GM12878 (cell line): ENCODE results near the gene SERINC5. TPM values are rescaled to one million over a fixed set of nuclear protein-coding genes. Genes with fewer than 3 reads are reported as not detected.

Source experiments
- ATAC-seq: fragments of 200-7000 bp; cut with Tn5 transposase; 3 replicates; pipeline ENCODE4 v1.9.1; 2020; ENCODE audit warnings: mild to moderate bottlenecking, moderate library complexity
- BruUV-seq: library from RNA; stranded (reverse); fragments of 400-500 nt; replicated peaks from 2 replicates; lab custom pipeline; 2021; lab: Mats Ljungman, UMichigan
- CTCF ChIA-PET: fragments of 300-600 bp; sonication (Branson Sonifier 250); formaldehyde crosslinking; extraction: SDS; loops from one replicate; lab custom pipeline; 2021; ENCODE audit warnings: inconsistent platforms; lab: Yijun Ruan, JAX
- POLR2A ChIA-PET: fragments of 350-600 bp; formaldehyde crosslinking; extraction: SDS; loops from one replicate; lab custom pipeline; 2021; ENCODE audit warnings: inconsistent platforms; lab: Charles Lee
- RAD21 ChIA-PET: fragments of 300-600 bp; sonication (Branson Sonifier 250); formaldehyde crosslinking; loops from one replicate; lab custom pipeline; 2023; ENCODE audit warnings: antibody characterized with exemption; ENCODE audit not compliant: unreplicated experiment; lab: Charles Lee
- SMC1A ChIA-PET: fragments of 300-600 bp; sonication (Branson Sonifier 250); formaldehyde crosslinking; loops from one replicate; lab custom pipeline; 2023; ENCODE audit not compliant: unreplicated experiment, uncharacterized antibody; lab: Charles Lee
- DNase-seq: peaks from one replicate; pipeline ENCODE4 v3.0.0-alpha.2; 2011; ENCODE audit warnings: low read depth, low spot score
- FAIRE-seq: peaks from 3 replicates; lab custom pipeline; 2011; peaks lifted over from hg19 to GRCh38; lab: Jason Lieb, UNC
- H2AFZ ChIP-seq: 2 replicates; pipeline ENCODE4 v1.6.0; 2011; ENCODE audit warnings: low read depth, low read length, control low read depth; ENCODE audit not compliant: control insufficient read depth
- H3K27ac ChIP-seq: 2 replicates; pipeline ENCODE4 v1.5.1; 2011; ENCODE audit warnings: control low read depth; ENCODE audit not compliant: control insufficient read depth, insufficient read depth
- H3K27me3 ChIP-seq, 2 experiments: replicated peaks in 1 of 2; 2 replicates each; pipeline versions ENCODE4 v1.6.0 to v1.6.1; 2011; ENCODE audit warnings: low read length in 1 of 2; ENCODE audit not compliant: control insufficient read depth in 2 of 2, insufficient read depth in 2 of 2
- H3K36me3 ChIP-seq, 2 experiments: 2 replicates each; pipeline ENCODE4 v1.5.1; 2011; ENCODE audit warnings: low read length in 1 of 2; ENCODE audit not compliant: control insufficient read depth in 2 of 2, insufficient read depth in 2 of 2
- H3K4me1 ChIP-seq: 2 replicates; pipeline ENCODE4 v1.6.1; 2011; ENCODE audit warnings: mild to moderate bottlenecking, low read length, moderate library complexity, mixed read lengths; ENCODE audit not compliant: control insufficient read depth, insufficient read depth
- H3K4me2 ChIP-seq: 2 replicates; pipeline ENCODE4 v1.6.0; 2011; ENCODE audit warnings: control low read depth; ENCODE audit not compliant: control insufficient read depth, insufficient read depth
- H3K4me3 ChIP-seq: fragments of 200-600 bp; sonication (generic); 2 replicates; pipeline ENCODE4 v1.5.1; 2016
- H3K79me2 ChIP-seq: 2 replicates; pipeline ENCODE4 v1.6.0; 2011; ENCODE audit warnings: low read length; ENCODE audit not compliant: control insufficient read depth, insufficient read depth
- H3K9ac ChIP-seq: 2 replicates; pipeline ENCODE4 v1.8.0; 2011; ENCODE audit warnings: low read length, control low read depth, mixed read lengths; ENCODE audit not compliant: control insufficient read depth, insufficient read depth
- H3K9me3 ChIP-seq: replicated peaks from 3 replicates; pipeline ENCODE4 v1.5.1; 2011; ENCODE audit warnings: mild to moderate bottlenecking, low read length; ENCODE audit not compliant: control insufficient read depth, insufficient read depth
- H4K20me1 ChIP-seq: 2 replicates; pipeline ENCODE4 v1.6.0; 2011; ENCODE audit not compliant: control insufficient read depth, insufficient read depth
- ASH2L ChIP-seq: fragments of 300-600, 200-600 bp; sonication (generic); IDR thresholded peaks from 2 replicates; pipeline ENCODE4 v1.6.1; 2017; ENCODE audit warnings: low read depth, mild to moderate bottlenecking, borderline replicate concordance
- BCLAF1 ChIP-seq: fragments of 450-650 bp; IDR thresholded peaks from 2 replicates; pipeline ENCODE4 v1.6.1; 2017; ENCODE audit warnings: antibody characterized with exemption, mild to moderate bottlenecking, moderate library complexity
- CHD1 ChIP-seq: IDR thresholded peaks from 2 replicates; pipeline ENCODE4 v1.6.1; 2012; ENCODE audit warnings: low read depth, low read length, improper control_type of control experiment
- IKZF2 ChIP-seq, 2 experiments: fragments of 450-650 bp; IDR thresholded peaks; 2 replicates each; pipeline ENCODE4 v1.6.1; 2017; ENCODE audit warnings: mild to moderate bottlenecking in 2 of 2, moderate library complexity in 2 of 2
- NR2C2 ChIP-seq: IDR thresholded peaks from 2 replicates; pipeline ENCODE4 v1.6.1; 2011; ENCODE audit warnings: borderline replicate concordance, low read depth; ENCODE audit not compliant: control insufficient read depth, insufficient read length
- POU2F2 ChIP-seq: IDR thresholded peaks from 3 replicates; pipeline ENCODE4 v1.6.1; 2011; ENCODE audit warnings: low read depth, mild to moderate bottlenecking, low read length, borderline replicate concordance
- SMAD1 ChIP-seq: fragments of 450-650 bp; IDR thresholded peaks from 2 replicates; pipeline ENCODE4 v1.6.1; 2018; ENCODE audit warnings: mild to moderate bottlenecking, low read depth; ENCODE audit not compliant: partially characterized antibody
- YY1 ChIP-seq: IDR thresholded peaks from 2 replicates; pipeline ENCODE4 v1.6.1; 2011; ENCODE audit warnings: low read depth, mild to moderate bottlenecking, low read length
- ZNF622 ChIP-seq: fragments of 450-650 bp; IDR thresholded peaks from 2 replicates; pipeline ENCODE4 v1.6.1; 2017; ENCODE audit warnings: mild to moderate bottlenecking, inconsistent platforms
- WGBS: methylation state at CpG from one replicate; pipeline ENCODE4 v1.1.6; 2016; ENCODE audit warnings: low lambda C conversion rate; ENCODE audit not compliant: insufficient replicate concordance, insufficient coverage; ENCODE audit errors: missing lambda C conversion rate; 5-methylcytosine and 5-hydroxymethylcytosine counted together
- in situ Hi-C: fragments of 300-500 bp; cut with MboI; formaldehyde crosslinking; loops from 9 replicates; pipeline ENCODE4 v1.14.3; 2018; ENCODE audit warnings: mixed read lengths
- intact Hi-C: fragments of 100-400 bp; cut with micrococcal nuclease; formaldehyde crosslinking; loops from one replicate; pipeline ENCODE4 v1.14.2; 2022; ENCODE audit not compliant: unreplicated experiment
- polyA plus RNA-seq, 11 experiments: library from polyadenylated mRNA; depleted of rRNA in 4 of 11; unstranded in 6 of 11; stranded (reverse) in 5 of 11; fragments of >200 nt; fragmentation: Nextera tagmentation in 4 of 11; fragmentation: Illumina TruSeq in 1 of 11; extraction: Ambion mirVana in 4 of 11; extraction: Trizol in 1 of 11; gene quantifications; 1 replicate in 1 of 11; 2 replicates in 10 of 11; pipeline versions ENCODE4 v1.2.1 to v1.2.3, GENCODE V29; 2011 to 2016; ENCODE audit warnings: inconsistent platforms in 2 of 11, missing spikeins in 2 of 11, low read depth in 1 of 11
- total RNA-seq, 4 experiments: library from RNA; depleted of rRNA in 3 of 4; stranded (reverse); fragments of >200 nt in 3 of 4; fragmentation: Illumina TruSeq in 1 of 4; extraction: Trizol in 1 of 4; gene quantifications; 2 replicates each; pipeline versions ENCODE4 v1.2.1 to v1.2.3, GENCODE V29; 2013 to 2021
- TF ChIP-seq, protein P1 (sequence below): fragments of 450-650 bp; IDR thresholded peaks from 2 replicates; pipeline ENCODE4 v1.6.1; 2017; ENCODE audit warnings: low read depth, mild to moderate bottlenecking, moderate library complexity
- TF ChIP-seq, protein P2 (sequence below): fragments of 450-650 bp; IDR thresholded peaks from 2 replicates; pipeline ENCODE4 v1.6.1; 2016; ENCODE audit warnings: mild to moderate bottlenecking

SERINC5 gene
- total and polyA plus RNA-seq, 10 of the 15 experiments (the other 5 are each of a cell fraction or from before 2014, with no cell fraction given) = 0.66 to 7.0 (median 2.8) TPM

DNA sequence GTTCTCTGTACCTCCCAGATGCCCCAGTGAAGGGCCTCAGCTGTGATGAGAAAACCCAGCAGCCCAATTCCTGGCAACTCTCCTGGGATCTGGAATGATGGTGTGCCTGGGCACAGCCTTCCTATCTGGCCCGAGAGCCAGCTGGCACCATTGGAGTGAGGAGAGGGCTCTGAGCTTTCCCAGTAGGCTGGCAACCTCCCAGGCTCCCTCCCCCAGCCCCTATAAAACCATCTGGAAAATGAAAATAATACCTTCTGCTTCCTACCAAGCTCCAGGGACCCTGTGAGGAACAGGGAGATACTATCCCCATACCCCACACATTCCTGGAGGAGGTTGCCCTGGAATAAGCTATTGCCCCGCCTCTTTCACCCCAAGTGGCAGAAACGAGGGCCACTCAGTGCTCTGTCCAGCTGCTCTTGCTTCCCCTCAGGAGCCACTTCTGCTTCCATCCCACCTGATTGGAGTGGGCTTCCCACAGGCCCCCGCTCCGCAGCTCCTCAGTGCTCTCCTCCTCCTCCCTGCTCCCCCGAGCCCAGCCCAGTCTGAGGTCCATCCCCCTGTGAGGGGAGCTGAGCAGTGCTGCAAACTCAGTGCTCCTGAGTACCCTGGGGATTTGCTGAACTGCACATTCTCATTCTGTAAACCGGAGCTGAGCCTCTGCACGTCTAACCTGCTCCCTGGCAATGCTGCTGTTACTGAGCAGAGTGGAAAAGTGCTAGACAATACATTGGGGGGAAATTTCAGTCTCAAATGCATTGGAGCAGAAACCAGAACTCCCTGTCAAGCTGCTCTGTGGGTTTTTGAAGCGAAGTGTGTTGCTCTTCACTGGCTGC lies 146.0 kb downstream of the SERINC5 start (continued):
- TF ChIP-seq, protein P1, sequence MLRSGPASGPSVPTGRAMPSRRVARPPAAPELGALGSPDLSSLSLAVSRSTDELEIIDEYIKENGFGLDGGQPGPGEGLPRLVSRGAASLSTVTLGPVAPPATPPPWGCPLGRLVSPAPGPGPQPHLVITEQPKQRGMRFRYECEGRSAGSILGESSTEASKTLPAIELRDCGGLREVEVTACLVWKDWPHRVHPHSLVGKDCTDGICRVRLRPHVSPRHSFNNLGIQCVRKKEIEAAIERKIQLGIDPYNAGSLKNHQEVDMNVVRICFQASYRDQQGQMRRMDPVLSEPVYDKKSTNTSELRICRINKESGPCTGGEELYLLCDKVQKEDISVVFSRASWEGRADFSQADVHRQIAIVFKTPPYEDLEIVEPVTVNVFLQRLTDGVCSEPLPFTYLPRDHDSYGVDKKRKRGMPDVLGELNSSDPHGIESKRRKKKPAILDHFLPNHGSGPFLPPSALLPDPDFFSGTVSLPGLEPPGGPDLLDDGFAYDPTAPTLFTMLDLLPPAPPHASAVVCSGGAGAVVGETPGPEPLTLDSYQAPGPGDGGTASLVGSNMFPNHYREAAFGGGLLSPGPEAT = 0 out of 2 replicates have a peak, but pooled peaks have one; percentile 53
- no peak for TF ChIP-seq ZNF622
- TF ChIP-seq ASH2L = no peak
- TF ChIP-seq YY1 = no peak
- TF ChIP-seq NR2C2 = no peak
- peak in 1 of 2 experiments; percentile 67; a peak in 2 of 4 replicates for TF ChIP-seq IKZF2 (IDR thresholded peaks at IDR 0.05)
- no peak for TF ChIP-seq SMAD1
- TF ChIP-seq POU2F2 = no peak

DNA sequence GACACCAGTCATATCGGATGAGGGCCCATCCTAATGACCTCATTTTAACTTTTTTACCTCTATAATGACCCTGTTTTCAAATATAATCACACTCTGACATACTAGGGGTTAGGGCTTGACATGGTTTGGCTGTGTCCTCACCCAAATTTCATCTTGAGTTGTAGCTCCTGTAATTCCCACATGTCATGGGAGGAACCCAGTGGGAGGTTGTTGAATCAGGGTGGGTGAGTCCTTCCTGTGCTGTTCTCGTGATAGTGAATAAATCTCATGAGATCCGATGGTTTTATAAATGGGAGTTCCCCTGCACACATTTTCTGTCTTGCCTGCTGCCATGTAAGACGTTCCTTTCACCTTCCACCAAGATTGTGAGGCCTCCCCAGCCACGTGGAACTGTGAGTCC lies 148.9 kb downstream of the SERINC5 start:
- CTCF ChIA-PET = interaction anchor here (1.0 to 1.3 kb wide), 2 partner anchors 15 to 37 kb away, joined by 4 to 6 read pairs; no protein-coding TSS in a partner anchor
- in situ Hi-C loops = no loop called here
- intact Hi-C loops = no loop called here
- TF ChIP-seq CHD1 = no peak
- TF ChIP-seq, protein P2, sequence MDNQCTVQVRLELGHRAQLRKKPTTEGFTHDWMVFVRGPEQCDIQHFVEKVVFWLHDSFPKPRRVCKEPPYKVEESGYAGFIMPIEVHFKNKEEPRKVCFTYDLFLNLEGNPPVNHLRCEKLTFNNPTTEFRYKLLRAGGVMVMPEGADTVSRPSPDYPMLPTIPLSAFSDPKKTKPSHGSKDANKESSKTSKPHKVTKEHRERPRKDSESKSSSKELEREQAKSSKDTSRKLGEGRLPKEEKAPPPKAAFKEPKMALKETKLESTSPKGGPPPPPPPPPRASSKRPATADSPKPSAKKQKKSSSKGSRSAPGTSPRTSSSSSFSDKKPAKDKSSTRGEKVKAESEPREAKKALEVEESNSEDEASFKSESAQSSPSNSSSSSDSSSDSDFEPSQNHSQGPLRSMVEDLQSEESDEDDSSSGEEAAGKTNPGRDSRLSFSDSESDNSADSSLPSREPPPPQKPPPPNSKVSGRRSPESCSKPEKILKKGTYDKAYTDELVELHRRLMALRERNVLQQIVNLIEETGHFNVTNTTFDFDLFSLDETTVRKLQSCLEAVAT = no peak
- no peak for TF ChIP-seq BCLAF1

More for the DNA sequence above, 148.9 kb downstream of the SERINC5 start:
- H3K36me3 ChIP-seq = no peaks in the 10 kb centered on the region
- RAD21 ChIA-PET = no interaction called here
- H3K27ac ChIP-seq = no peak overlapping the region
- POLR2A ChIA-PET = interaction anchor here (1.4 kb wide), 1 partner anchor 20 kb away, joined by 3 read pairs; no protein-coding TSS in a partner anchor
- no peak overlapping the region for H3K4me2 ChIP-seq
- H3K9ac ChIP-seq = no peak overlapping the region
- no TSS peak for BruUV-seq
- DNase-seq (no peak), FAIRE-seq (no peak), ATAC-seq (no peak)
- H3K79me2 ChIP-seq = no peaks in the 10 kb centered on the region
- H4K20me1 ChIP-seq = no peaks in the 10 kb centered on the region
- H3K4me1 ChIP-seq = peaks cover 12% of the 10 kb centered on the region
- H3K27me3 ChIP-seq = no peaks in the 10 kb centered on the region
- 27% methylated on average over 5 of the region's 5 CpGs for WGBS
- H3K9me3 ChIP-seq = no peaks in the 10 kb centered on the region
- SMC1A ChIA-PET = interaction anchor here (1.2 to 2.3 kb wide), 3 partner anchors 12 to 150 kb away, joined by 3 to 5 read pairs (median 5); no protein-coding TSS in a partner anchor
- no peak overlapping the region for H3K4me3 ChIP-seq
- H2AFZ ChIP-seq = no peak overlapping the region
